ENCODE measurements around the gene DNAJB14. TPM values are rescaled to one million over a fixed set of nuclear protein-coding genes. Genes with fewer than 3 reads are reported as not detected.

DNAJB14 gene
- total RNA-seq (ENCODE audit: unreplicated experiment): 35.9 TPM
- long read RNA-seq, full-length matches to known transcripts: 10 of 11 reads
- long read RNA-seq, partial matches to known transcripts: 0 of 11 reads
- long read RNA-seq, other reads (novel, unspliced or antisense): 1 of 11 reads

DNA sequence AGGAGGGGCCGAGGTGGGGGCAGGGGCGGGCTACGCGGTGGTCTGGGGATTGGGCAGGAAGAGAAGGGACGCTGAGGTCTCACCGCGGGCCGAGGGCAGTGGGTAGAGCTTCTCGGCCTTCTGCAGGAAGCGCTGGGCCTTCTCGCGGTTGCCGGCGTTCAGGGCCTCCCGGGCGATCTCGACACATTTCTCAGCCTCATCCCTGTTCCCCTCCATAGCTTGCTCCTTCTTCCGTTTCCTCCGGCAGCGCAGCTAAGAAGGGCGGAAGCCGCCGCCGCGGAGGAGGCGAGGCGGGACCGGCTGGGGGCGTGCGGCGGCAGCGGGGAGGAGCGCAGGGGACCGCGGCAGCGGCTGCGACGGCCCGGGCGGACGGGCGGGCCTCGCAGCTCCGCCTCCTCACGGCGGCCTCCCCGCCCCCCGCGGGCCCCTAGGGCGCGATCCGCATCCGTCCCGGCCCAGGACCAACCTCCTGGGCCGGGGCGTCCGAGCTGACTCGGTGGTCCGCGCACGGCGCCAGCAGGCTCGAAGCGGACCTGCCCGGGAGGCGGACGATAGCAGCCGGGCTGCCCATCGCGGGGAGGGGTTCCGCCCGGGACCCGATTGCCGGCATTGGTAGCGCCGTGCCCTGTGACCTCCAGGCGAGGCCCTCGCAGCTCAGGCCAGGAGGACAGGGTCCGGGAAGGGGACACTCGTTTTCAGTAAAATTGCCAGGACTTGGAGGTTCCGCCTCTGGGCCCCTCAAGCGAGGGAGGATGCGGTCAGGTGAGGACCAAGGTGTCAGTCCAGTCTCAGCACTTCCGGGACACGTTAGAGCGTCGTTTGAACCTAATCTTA lies at the start of gene DNAJB14:
Gene DNAJB14 (minus strand): TSS at position 263 of the 834 bp plus-strand sequence. CDS start 47 bp downstream, at position 216.
- Mint-ChIP-seq H3K9me3 (ENCODE audit: unreplicated experiment) (peaks cover 6% of the 10 kb centered on the region), H3K4me3 (ENCODE audit: unreplicated experiment) (peak within 1 kb of the TSS; percentile 100), H3K27ac (ENCODE audit: unreplicated experiment) (peak within 1 kb of the TSS; percentile 97), H3K27me3 (ENCODE audit: unreplicated experiment) (peaks cover 2% of the 10 kb centered on the region), H3K4me1 (ENCODE audit: low read depth, unreplicated experiment) (peaks cover 7% of the 10 kb centered on the region), H3K36me3 (ENCODE audit: unreplicated experiment) (no peaks in the 10 kb centered on the region)
- TF ChIP-seq, protein P1, sequence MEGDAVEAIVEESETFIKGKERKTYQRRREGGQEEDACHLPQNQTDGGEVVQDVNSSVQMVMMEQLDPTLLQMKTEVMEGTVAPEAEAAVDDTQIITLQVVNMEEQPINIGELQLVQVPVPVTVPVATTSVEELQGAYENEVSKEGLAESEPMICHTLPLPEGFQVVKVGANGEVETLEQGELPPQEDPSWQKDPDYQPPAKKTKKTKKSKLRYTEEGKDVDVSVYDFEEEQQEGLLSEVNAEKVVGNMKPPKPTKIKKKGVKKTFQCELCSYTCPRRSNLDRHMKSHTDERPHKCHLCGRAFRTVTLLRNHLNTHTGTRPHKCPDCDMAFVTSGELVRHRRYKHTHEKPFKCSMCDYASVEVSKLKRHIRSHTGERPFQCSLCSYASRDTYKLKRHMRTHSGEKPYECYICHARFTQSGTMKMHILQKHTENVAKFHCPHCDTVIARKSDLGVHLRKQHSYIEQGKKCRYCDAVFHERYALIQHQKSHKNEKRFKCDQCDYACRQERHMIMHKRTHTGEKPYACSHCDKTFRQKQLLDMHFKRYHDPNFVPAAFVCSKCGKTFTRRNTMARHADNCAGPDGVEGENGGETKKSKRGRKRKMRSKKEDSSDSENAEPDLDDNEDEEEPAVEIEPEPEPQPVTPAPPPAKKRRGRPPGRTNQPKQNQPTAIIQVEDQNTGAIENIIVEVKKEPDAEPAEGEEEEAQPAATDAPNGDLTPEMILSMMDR (IDR thresholded peaks at IDR 0.05; ENCODE audit: partially characterized antibody, unreplicated experiment): no peak
- DNase-seq: peak; percentile 77

DNA sequence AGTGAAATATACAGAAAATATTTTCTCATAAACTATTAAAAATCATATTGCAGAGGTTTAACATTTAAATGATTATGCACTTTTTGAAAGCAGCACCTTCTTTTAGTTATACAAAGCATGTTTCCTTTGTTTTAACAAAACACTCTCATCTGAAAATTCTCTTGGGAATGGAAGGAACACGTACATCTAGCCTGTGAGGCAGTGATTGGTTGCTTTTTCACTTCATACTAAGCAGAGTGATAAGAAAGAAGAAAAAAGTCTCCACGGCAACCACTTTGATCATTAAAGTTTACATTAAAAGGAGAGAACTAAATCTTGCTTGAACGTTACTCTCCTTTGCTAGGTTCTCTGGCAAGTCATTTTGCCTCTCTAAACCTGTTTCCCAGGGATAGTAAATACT lies 45.3 kb upstream of the DNAJB14 start:
- Mint-ChIP-seq H3K4me3 (ENCODE audit: unreplicated experiment) (no peak overlapping the region), H3K27ac (ENCODE audit: unreplicated experiment) (no peak overlapping the region), H3K4me1 (ENCODE audit: low read depth, unreplicated experiment) (no peaks in the 10 kb centered on the region), H3K27me3 (ENCODE audit: unreplicated experiment) (no peaks in the 10 kb centered on the region), H3K36me3 (ENCODE audit: unreplicated experiment) (no peaks in the 10 kb centered on the region), H3K9me3 (ENCODE audit: unreplicated experiment) (no peaks in the 10 kb centered on the region)
- DNase-seq: no peak
- TF ChIP-seq, protein P1 (IDR thresholded peaks at IDR 0.05; ENCODE audit: partially characterized antibody, unreplicated experiment): no peak

DNA sequence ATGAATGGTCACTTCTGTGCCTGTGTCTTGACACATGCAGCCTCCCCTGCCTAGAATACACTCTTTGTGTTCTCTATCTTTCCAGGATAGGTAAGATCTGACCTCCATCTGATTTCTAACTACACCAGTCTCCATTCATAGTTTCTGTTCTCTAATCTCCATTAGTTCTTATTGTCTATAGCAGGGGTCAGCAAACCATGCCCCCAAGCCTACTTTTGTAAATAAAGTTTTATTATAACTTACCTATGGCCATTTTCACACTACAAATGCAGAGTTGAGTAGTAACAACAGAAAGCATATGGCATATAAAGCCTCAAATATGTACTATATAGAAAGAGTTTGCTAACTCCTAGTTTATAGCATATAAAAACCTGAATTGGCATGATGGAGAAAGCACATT lies 41.3 kb upstream of the DNAJB14 start:
- TF ChIP-seq, protein P1 (IDR thresholded peaks at IDR 0.05; ENCODE audit: partially characterized antibody, unreplicated experiment): no peak
- no peaks in the 10 kb centered on the region for H3K36me3 Mint-ChIP-seq (ENCODE audit: unreplicated experiment)
- no peak overlapping the region for H3K4me3 Mint-ChIP-seq (ENCODE audit: unreplicated experiment)
- no peaks in the 10 kb centered on the region for H3K4me1 Mint-ChIP-seq (ENCODE audit: low read depth, unreplicated experiment)
- no peaks in the 10 kb centered on the region for H3K27me3 Mint-ChIP-seq (ENCODE audit: unreplicated experiment)
- H3K9me3 Mint-ChIP-seq (ENCODE audit: unreplicated experiment): no peaks in the 10 kb centered on the region
- no peak overlapping the region for H3K27ac Mint-ChIP-seq (ENCODE audit: unreplicated experiment)
- DNase-seq: no peak

DNA sequence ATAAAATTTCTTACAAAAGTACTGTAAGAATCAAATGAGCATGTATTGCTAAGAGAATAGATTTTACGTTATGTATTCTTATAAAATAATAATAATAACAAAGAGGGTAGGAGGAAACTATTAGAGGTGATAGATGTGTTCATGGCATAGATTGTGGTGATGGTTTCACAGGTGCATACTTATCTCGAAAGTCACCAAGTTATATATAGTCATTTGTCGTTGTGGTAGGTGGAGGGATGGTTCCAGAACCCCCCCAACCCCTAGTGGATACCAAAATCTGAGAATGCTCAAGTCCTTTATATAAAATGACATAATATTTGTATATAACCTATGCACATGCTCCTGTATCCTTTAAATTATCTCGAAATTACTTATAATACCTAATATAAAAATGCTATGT lies 40.4 kb upstream of the DNAJB14 start:
- H3K27me3 Mint-ChIP-seq (ENCODE audit: unreplicated experiment): no peaks in the 10 kb centered on the region
- H3K27ac Mint-ChIP-seq (ENCODE audit: unreplicated experiment): no peak overlapping the region
- no peaks in the 10 kb centered on the region for H3K36me3 Mint-ChIP-seq (ENCODE audit: unreplicated experiment)
- TF ChIP-seq, protein P1 (IDR thresholded peaks at IDR 0.05; ENCODE audit: partially characterized antibody, unreplicated experiment): no peak
- no peak for DNase-seq
- no peak overlapping the region for H3K4me3 Mint-ChIP-seq (ENCODE audit: unreplicated experiment)
- H3K4me1 Mint-ChIP-seq (ENCODE audit: low read depth, unreplicated experiment): no peaks in the 10 kb centered on the region
- no peaks in the 10 kb centered on the region for H3K9me3 Mint-ChIP-seq (ENCODE audit: unreplicated experiment)
